Stimulated activated CD8-positive, alpha-beta memory T cell treated with anti-CD3 and anti-CD28 coated beads, Interleukin-15, amount 100 ng/mL, for 24 hours (primary cell): Measurements from ENCODE around the gene CRCP.
"Not testable (repeated sequence)": the region's sequence is repeated elsewhere in the genome, so short reads cannot be mapped to it uniquely, and the experiment has no call there.

Source experiments
- DNase-seq: peaks from one replicate; pipeline ENCODE4 v3.0.0-alpha.2; 2020; ENCODE audit warnings: low read depth

CRCP gene

GRCh38 chr7:66114743-66115649 is at the start of gene CRCP:
Gene CRCP, plus strand, starts transcription at chr7:66114847. Its CDS starts 116 bp downstream, at chr7:66114963.
- peak; percentile 71 for DNase-seq

- no peak for DNase-seq
These were observed 44.9 kb upstream of the CRCP start for GRCh38 chr7:66069732-66070131.

- DNase-seq: no peak
These were observed 44.4 kb upstream of the CRCP start for GRCh38 chr7:66070222-66070621.

- DNase-seq: not testable (repeated sequence)
These were observed 42.4 kb upstream of the CRCP start for GRCh38 chr7:66072208-66072607.

GRCh38 chr7:66075590-66076461 is 38.8 kb upstream of the CRCP start, which contains the start of gene ASL:
Gene ASL, plus strand, starts transcription at chr7:66075819. Its CDS starts 263 bp downstream, at chr7:66076082.
- DNase-seq: peak; percentile 72

- no peak for DNase-seq
These were observed 38.0 kb upstream of the CRCP start for GRCh38 chr7:66076462-66077329.

- no peak for DNase-seq
These were observed 36.6 kb upstream of the CRCP start for GRCh38 chr7:66078067-66078466.

GRCh38 chr7:66082083-66082482 is 32.6 kb upstream of the CRCP start:
- DNase-seq: no peak

- DNase-seq: no peak
These were observed 31.7 kb upstream of the CRCP start for GRCh38 chr7:66082886-66083415.

GRCh38 chr7:66083677-66084076 is 31.0 kb upstream of the CRCP start:
- DNase-seq: no peak

- DNase-seq: no peak
These were observed 25.5 kb upstream of the CRCP start for GRCh38 chr7:66088861-66089838.

- no peak for DNase-seq
These were observed 22.0 kb upstream of the CRCP start for GRCh38 chr7:66092654-66093053.

GRCh38 chr7:66095010-66095409 is 19.6 kb upstream of the CRCP start:
- no peak for DNase-seq

- no peak for DNase-seq
These were observed 15.5 kb upstream of the CRCP start for GRCh38 chr7:66099232-66099550.

- DNase-seq: no peak
These were observed 14.9 kb upstream of the CRCP start for GRCh38 chr7:66099551-66100407.

- DNase-seq: no peak
These were observed 14.1 kb upstream of the CRCP start for GRCh38 chr7:66100408-66101050.

GRCh38 chr7:66102168-66102567 is 12.5 kb upstream of the CRCP start:
- DNase-seq: not testable (repeated sequence)

- DNase-seq: not testable (repeated sequence)
These were observed 10.7 kb upstream of the CRCP start for GRCh38 chr7:66103994-66104393.

- DNase-seq: no peak
These were observed 9.3 kb upstream of the CRCP start for GRCh38 chr7:66105263-66105748.
